GM18519 (cell line): ENCODE data around the gene SLAMF7.

Experiments
- ATAC-seq: cut with Tn5 transposase; IDR thresholded peaks from one replicate; pipeline ENCODE4 v1.9.1; 2021; ENCODE audit warnings: mild to moderate bottlenecking, moderate library complexity; ENCODE audit not compliant: unreplicated experiment, low FRiP score

SLAMF7 gene

GRCh38 chr1:160744852-160745520 lies 5.9 kb downstream of the SLAMF7 start:
- no peak for ATAC-seq

GRCh38 chr1:160745551-160745950 lies 6.5 kb downstream of the SLAMF7 start:
- no peak for ATAC-seq

- ATAC-seq, result no peak
Measured at GRCh38 chr1:160746836-160747500, 7.9 kb downstream of the SLAMF7 start.

- no peak for ATAC-seq
Measured at GRCh38 chr1:160747717-160748116, 8.7 kb downstream of the SLAMF7 start.

GRCh38 chr1:160748181-160748877 lies 9.3 kb downstream of the SLAMF7 start:
- no peak for ATAC-seq

- no peak for ATAC-seq
Measured at GRCh38 chr1:160748878-160749269, 9.8 kb downstream of the SLAMF7 start.

GRCh38 chr1:160750608-160751007 lies 11.6 kb downstream of the SLAMF7 start:
- ATAC-seq, result no peak

GRCh38 chr1:160752406-160752805 lies 13.4 kb downstream of the SLAMF7 start:
- no peak for ATAC-seq

- ATAC-seq, result no peak
Measured at GRCh38 chr1:160752924-160753323, 13.9 kb downstream of the SLAMF7 start.

- ATAC-seq, result no peak
Measured at GRCh38 chr1:160753594-160753993, 14.5 kb downstream of the SLAMF7 start.

- ATAC-seq, result no peak
Measured at GRCh38 chr1:160755461-160755860, 16.4 kb downstream of the SLAMF7 start.

- no peak for ATAC-seq
Measured at GRCh38 chr1:160755911-160756848, 17.1 kb downstream of the SLAMF7 start.

- ATAC-seq, result no peak
Measured at GRCh38 chr1:160756849-160757201, 17.8 kb downstream of the SLAMF7 start.

- ATAC-seq, result no peak
Measured at GRCh38 chr1:160758521-160758920, 19.5 kb downstream of the SLAMF7 start.

- no peak for ATAC-seq
Measured at GRCh38 chr1:160759740-160760139, 20.7 kb downstream of the SLAMF7 start.

GRCh38 chr1:160761046-160761445 lies 22.0 kb downstream of the SLAMF7 start:
- no peak for ATAC-seq

- ATAC-seq, result no peak
Measured at GRCh38 chr1:160761886-160762285, 22.8 kb downstream of the SLAMF7 start.

GRCh38 chr1:160763993-160764392 lies 24.9 kb downstream of the SLAMF7 start:
- no peak for ATAC-seq

- ATAC-seq, result peak; percentile 59
Measured at GRCh38 chr1:160767395-160768294, 28.6 kb downstream of the SLAMF7 start.

- ATAC-seq, result peak; percentile 49
Measured at GRCh38 chr1:160768295-160768657, 29.2 kb downstream of the SLAMF7 start.
